HG02588 (cell line): ENCODE data around the gene GOLGA8T.
"Not testable (repeated sequence)": the region's sequence is repeated elsewhere in the genome, so short reads cannot be mapped to it uniquely, and the experiment has no call there.

Experiments used
- ATAC-seq: cut with Tn5 transposase; IDR thresholded peaks from one replicate; pipeline ENCODE4 v1.9.1; 2021; ENCODE audit warnings: mild to moderate bottlenecking, moderate library complexity; ENCODE audit not compliant: unreplicated experiment

GOLGA8T gene

GRCh38 chr15:30191639-30192038 lies 56.8 kb downstream of the GOLGA8T start:
- not testable (repeated sequence) for ATAC-seq

DNA sequence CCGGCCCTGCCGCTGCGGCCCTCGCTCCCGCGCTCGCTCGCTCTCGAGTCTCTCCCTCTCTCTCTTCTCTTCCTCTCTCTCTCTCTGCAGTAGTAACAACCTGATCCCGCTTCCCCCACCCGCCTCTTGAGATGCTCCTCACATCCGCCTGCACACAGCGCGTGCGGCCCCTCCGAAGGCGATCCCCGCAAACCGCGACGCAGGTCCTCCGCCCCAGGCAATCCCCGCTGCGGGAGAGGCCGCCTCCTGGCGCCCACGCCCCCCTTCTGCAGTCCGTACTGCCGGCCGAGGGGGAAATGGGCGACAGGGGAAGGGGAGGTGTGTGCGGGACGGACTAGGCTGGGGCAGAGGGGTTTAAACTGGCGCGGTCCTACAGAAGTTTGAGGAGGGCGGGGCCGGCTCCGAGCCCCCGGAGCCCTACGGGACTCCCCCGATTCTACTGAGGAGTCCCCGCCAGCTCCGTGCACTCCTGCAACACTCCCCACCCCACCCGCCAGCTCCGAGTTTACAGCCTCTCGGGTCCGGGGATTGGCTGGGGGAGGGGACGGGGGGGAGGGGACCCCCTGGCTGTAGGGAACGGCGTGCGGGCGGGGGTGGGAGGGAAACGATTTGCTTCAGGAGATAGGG lies 57.4 kb downstream of the GOLGA8T start:
- not testable (repeated sequence) for ATAC-seq

GRCh38 chr15:30192892-30193291 lies 58.0 kb downstream of the GOLGA8T start:
- not testable (repeated sequence) for ATAC-seq
